ENCODE measurements around the gene GBF1. TPM values are rescaled to one million over a fixed set of nuclear protein-coding genes. Genes with fewer than 3 reads are reported as not detected.

Gene GBF1
- total RNA-seq, 2 experiments from 2014 or later = 28.8 to 30.9 TPM

DNA sequence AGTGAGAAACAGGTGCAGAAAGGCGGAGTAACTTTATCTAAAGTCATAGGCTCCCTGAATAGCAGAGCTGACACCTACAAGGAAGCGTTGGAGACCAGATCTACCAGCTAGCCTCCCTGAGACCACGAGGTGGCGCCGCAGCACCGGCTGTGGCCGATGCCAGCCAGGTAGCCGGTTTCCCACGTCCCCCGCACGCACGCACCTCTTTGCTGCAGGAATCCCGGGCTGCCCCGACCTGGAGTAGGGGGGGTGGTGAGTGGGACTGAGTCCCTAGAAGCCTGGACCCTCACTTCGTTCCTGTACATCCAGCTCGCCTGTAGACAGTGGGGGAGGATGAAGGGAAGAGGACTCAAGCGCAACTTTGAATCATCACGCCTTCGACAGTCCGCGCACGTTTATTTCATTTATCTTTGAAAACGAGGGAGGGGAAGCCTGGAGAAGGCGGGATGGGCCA, 15.5 kb upstream of the GBF1 start:
- H3K9me3 Mint-ChIP-seq = no peaks in the 10 kb centered on the region
- intact Hi-C loops (cut with DNase I, micrococcal nuclease) = loop anchor here (1.0 to 5.0 kb wide), 6 partner anchors 63 to 355 kb away; no protein-coding TSS in a partner anchor
- Histone ChIP-seq H3K27me3 (ENCODE audit: control insufficient read depth in 1 of 2, insufficient read depth in 2 of 2, low read length in 2 of 2) (peaks cover 38 to 50% of the 10 kb centered on the region in 2 experiments), H3K9me3 (ENCODE audit: control insufficient read depth in 1 of 2, insufficient read depth in 1 of 2, low read length in 2 of 2) (peaks cover 0 to 8% of the 10 kb centered on the region in 2 experiments), H3K4me3 (ENCODE audit: low read length) (peak overlapping the region; percentile 59), H3K27ac (ENCODE audit: low read depth in 1 of 2, low read length in 2 of 2) (no peak overlapping the region), H3K4me1 (ENCODE audit: insufficient read depth, low read length) (peaks cover 40% of the 10 kb centered on the region), H3K36me3 (ENCODE audit: insufficient read depth, low read length) (no peaks in the 10 kb centered on the region)
- peak overlapping the region; percentile 87 for H3K4me3 Mint-ChIP-seq
- ATAC-seq (ENCODE audit: poor library complexity) (peak; percentile 53), DNase-seq (peak; percentile 75 to 93 (median 82))
- no peak overlapping the region for H3K27ac Mint-ChIP-seq
- peaks cover 81% of the 10 kb centered on the region for H3K27me3 Mint-ChIP-seq
- CTCF ChIA-PET = interaction anchor here (0.6 to 7.6 kb wide), 40 partner anchors 10 to 617 kb away, joined by 3 to 133 read pairs (median 4); partner anchors contain the start of genes C10orf95, GBF1, PITX3 and SUFU
- TF ChIP-seq, protein P1, sequence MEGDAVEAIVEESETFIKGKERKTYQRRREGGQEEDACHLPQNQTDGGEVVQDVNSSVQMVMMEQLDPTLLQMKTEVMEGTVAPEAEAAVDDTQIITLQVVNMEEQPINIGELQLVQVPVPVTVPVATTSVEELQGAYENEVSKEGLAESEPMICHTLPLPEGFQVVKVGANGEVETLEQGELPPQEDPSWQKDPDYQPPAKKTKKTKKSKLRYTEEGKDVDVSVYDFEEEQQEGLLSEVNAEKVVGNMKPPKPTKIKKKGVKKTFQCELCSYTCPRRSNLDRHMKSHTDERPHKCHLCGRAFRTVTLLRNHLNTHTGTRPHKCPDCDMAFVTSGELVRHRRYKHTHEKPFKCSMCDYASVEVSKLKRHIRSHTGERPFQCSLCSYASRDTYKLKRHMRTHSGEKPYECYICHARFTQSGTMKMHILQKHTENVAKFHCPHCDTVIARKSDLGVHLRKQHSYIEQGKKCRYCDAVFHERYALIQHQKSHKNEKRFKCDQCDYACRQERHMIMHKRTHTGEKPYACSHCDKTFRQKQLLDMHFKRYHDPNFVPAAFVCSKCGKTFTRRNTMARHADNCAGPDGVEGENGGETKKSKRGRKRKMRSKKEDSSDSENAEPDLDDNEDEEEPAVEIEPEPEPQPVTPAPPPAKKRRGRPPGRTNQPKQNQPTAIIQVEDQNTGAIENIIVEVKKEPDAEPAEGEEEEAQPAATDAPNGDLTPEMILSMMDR (IDR thresholded peaks at IDR 0.05) = peak; percentile 93
- no peaks in the 10 kb centered on the region for H3K36me3 Mint-ChIP-seq (ENCODE audit: low read depth)
- POLR2A ChIA-PET = interaction anchor here (0.7 to 3.7 kb wide), 13 partner anchors 11 to 354 kb away, joined by 3 to 26 read pairs (median 6); partner anchors contain the start of genes CUEDC2, FBXL15, GBF1 and NFKB2
- H3K4me1 Mint-ChIP-seq (ENCODE audit: low read depth) = peaks cover 21% of the 10 kb centered on the region

DNA sequence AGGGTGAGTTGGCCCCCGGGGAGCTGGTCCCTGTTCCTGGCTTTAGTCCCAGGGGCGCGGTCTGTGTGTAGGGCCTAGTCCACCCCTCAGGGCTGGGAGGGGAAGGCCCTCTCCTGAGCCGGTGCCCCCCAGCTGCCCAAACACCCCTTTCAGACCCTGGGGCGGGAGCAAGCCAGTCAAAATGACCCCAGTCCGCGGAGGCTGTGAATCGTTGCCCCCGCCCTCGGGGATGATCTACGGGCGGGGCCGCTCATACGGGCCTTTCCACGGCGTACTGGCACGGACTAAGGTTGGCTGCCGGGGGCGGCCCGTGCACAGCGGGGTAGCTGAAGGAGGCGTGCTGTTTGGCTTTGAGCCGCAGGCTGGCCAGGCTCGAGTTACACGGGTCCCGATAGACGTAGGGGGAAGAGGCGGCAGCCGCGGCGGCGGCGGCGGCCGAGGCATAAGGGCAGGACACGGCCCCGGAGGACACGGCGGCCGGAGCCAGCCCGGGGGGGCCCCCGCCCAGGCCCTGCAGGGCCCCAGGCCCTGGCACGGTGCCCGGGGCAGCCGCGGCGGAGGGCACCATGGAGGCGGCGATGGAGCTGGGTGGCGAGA, 15.0 kb upstream of the GBF1 start:
- Mint-ChIP-seq H3K27ac (no peak overlapping the region), H3K36me3 (ENCODE audit: low read depth) (no peaks in the 10 kb centered on the region), H3K4me3 (peak overlapping the region; percentile 87), H3K4me1 (ENCODE audit: low read depth) (peaks cover 21% of the 10 kb centered on the region), H3K9me3 (no peaks in the 10 kb centered on the region), H3K27me3 (peaks cover 84% of the 10 kb centered on the region)
- TF ChIP-seq, protein P1 (IDR thresholded peaks at IDR 0.05) = no peak
- Histone ChIP-seq H3K4me1 (ENCODE audit: insufficient read depth, low read length) (peaks cover 40% of the 10 kb centered on the region), H3K36me3 (ENCODE audit: insufficient read depth, low read length) (no peaks in the 10 kb centered on the region), H3K9me3 (ENCODE audit: control insufficient read depth in 1 of 2, insufficient read depth in 1 of 2, low read length in 2 of 2) (peaks cover 0 to 8% of the 10 kb centered on the region in 2 experiments), H3K27me3 (ENCODE audit: control insufficient read depth in 1 of 2, insufficient read depth in 2 of 2, low read length in 2 of 2) (peaks cover 38 to 50% of the 10 kb centered on the region in 2 experiments), H3K4me3 (ENCODE audit: low read length) (peak overlapping the region; percentile 59), H3K27ac (ENCODE audit: low read depth in 1 of 2, low read length in 2 of 2) (no peak overlapping the region)
- POLR2A ChIA-PET = interaction anchor here (0.6 to 3.7 kb wide), 15 partner anchors 11 to 412 kb away, joined by 3 to 26 read pairs (median 5); partner anchors contain the start of genes FBXL15, GBF1, NFKB2 and PITX3
- CTCF ChIA-PET = interaction anchor here (1.0 to 7.6 kb wide), 29 partner anchors 10 to 353 kb away, joined by 3 to 133 read pairs (median 5); partner anchors contain the start of genes CUEDC2, GBF1 and PITX3
- intact Hi-C loops (cut with DNase I, micrococcal nuclease) = no loop called here
- ATAC-seq (ENCODE audit: poor library complexity) = no peak
- DNase-seq = peak in 7 of 14 experiments; percentile 5 to 67 (median 24)

- H3K36me3 ChIP-seq (ENCODE audit: insufficient read depth, low read length) = no peaks in the 10 kb centered on the region
- H3K4me3 ChIP-seq (ENCODE audit: low read length) = peak overlapping the region; percentile 59
- H3K9me3 ChIP-seq (ENCODE audit: control insufficient read depth in 1 of 2, insufficient read depth in 1 of 2, low read length in 2 of 2) = peaks cover 0 to 8% of the 10 kb centered on the region in 2 experiments
- ATAC-seq (ENCODE audit: poor library complexity) (no peak), DNase-seq (peak in 13 of 14 experiments; percentile 20 to 75 (median 44))
- CTCF ChIA-PET = interaction anchor here (1.0 to 7.6 kb wide), 19 partner anchors 9 to 353 kb away, joined by 3 to 133 read pairs (median 6); partner anchors contain the start of genes CUEDC2, GBF1 and PITX3
- intact Hi-C loops (cut with DNase I, micrococcal nuclease) = loop anchor here in 1 of 2 experiments (1.0 kb wide), 2 partner anchors 14 to 121 kb away; partner anchors contain the start of gene GBF1
- peaks cover 88% of the 10 kb centered on the region for H3K27me3 Mint-ChIP-seq
- H3K27ac Mint-ChIP-seq = no peak overlapping the region
- H3K4me3 Mint-ChIP-seq = peak overlapping the region; percentile 77
- TF ChIP-seq, protein P1 (IDR thresholded peaks at IDR 0.05) = no peak
- no peaks in the 10 kb centered on the region for H3K36me3 Mint-ChIP-seq (ENCODE audit: low read depth)
- peaks cover 38 to 50% of the 10 kb centered on the region in 2 experiments for H3K27me3 ChIP-seq (ENCODE audit: control insufficient read depth in 1 of 2, insufficient read depth in 2 of 2, low read length in 2 of 2)
- POLR2A ChIA-PET = interaction anchor here (0.6 to 3.7 kb wide), 11 partner anchors 10 to 411 kb away, joined by 3 to 26 read pairs (median 6); partner anchors contain the start of genes FBXL15, GBF1, NFKB2 and PITX3
- peaks cover 35% of the 10 kb centered on the region for H3K4me1 ChIP-seq (ENCODE audit: insufficient read depth, low read length)
- no peak overlapping the region for H3K27ac ChIP-seq (ENCODE audit: low read depth in 1 of 2, low read length in 2 of 2)
- peaks cover 17% of the 10 kb centered on the region for H3K4me1 Mint-ChIP-seq (ENCODE audit: low read depth)
- H3K9me3 Mint-ChIP-seq = no peaks in the 10 kb centered on the region
Observed at GRCh38 chr10:102230861-102231356, 14.4 kb upstream of the GBF1 start.
